ENCODE data around the gene MCF2L. TPM values are rescaled to one million over a fixed set of nuclear protein-coding genes. Genes with fewer than 3 reads are reported as not detected.

Gene MCF2L
- total RNA-seq, 1 donor from 2014 or later = under 0.01 TPM

GRCh38 chr13:113043001-113043630 is 74.1 kb downstream of the MCF2L start:
- FAIRE-seq (no peak), DNase-seq (ENCODE audit: low read depth) (no peak)
- H3K36me3 ChIP-seq (ENCODE audit: control insufficient read depth, insufficient read depth, low read length) = no peaks in the 10 kb centered on the region
- TF ChIP-seq CTCF (IDR thresholded peaks at IDR 0.05; ENCODE audit: insufficient read depth, low read length, severe bottlenecking) = no peak
- H3K27me3 ChIP-seq (ENCODE audit: control insufficient read depth, insufficient read depth, low read length) = no peaks in the 10 kb centered on the region
- H3K4me3 ChIP-seq (ENCODE audit: low read depth, low read length) = no peak overlapping the region

- TF ChIP-seq CTCF (IDR thresholded peaks at IDR 0.05; ENCODE audit: insufficient read depth, low read length, severe bottlenecking) = no peak
- Histone ChIP-seq H3K36me3 (ENCODE audit: control insufficient read depth, insufficient read depth, low read length) (no peaks in the 10 kb centered on the region), H3K27me3 (ENCODE audit: control insufficient read depth, insufficient read depth, low read length) (no peaks in the 10 kb centered on the region), H3K4me3 (ENCODE audit: low read depth, low read length) (no peak overlapping the region)
- no peak for DNase-seq (ENCODE audit: low read depth)
- no peak for FAIRE-seq
Observed at GRCh38 chr13:113043931-113044330, 74.9 kb downstream of the MCF2L start.

GRCh38 chr13:113044391-113045114 is 75.5 kb downstream of the MCF2L start:
- Histone ChIP-seq H3K36me3 (ENCODE audit: control insufficient read depth, insufficient read depth, low read length) (no peaks in the 10 kb centered on the region), H3K27me3 (ENCODE audit: control insufficient read depth, insufficient read depth, low read length) (no peaks in the 10 kb centered on the region), H3K4me3 (ENCODE audit: low read depth, low read length) (no peak overlapping the region)
- no peak for TF ChIP-seq CTCF (IDR thresholded peaks at IDR 0.05; ENCODE audit: insufficient read depth, low read length, severe bottlenecking)
- DNase-seq (ENCODE audit: low read depth) = no peak
- no peak for FAIRE-seq

GRCh38 chr13:113045251-113046127 is 76.5 kb downstream of the MCF2L start:
- DNase-seq (ENCODE audit: low read depth) (no peak), FAIRE-seq (no peak)
- Histone ChIP-seq H3K27me3 (ENCODE audit: control insufficient read depth, insufficient read depth, low read length) (no peaks in the 10 kb centered on the region), H3K36me3 (ENCODE audit: control insufficient read depth, insufficient read depth, low read length) (no peaks in the 10 kb centered on the region), H3K4me3 (ENCODE audit: low read depth, low read length) (no peak overlapping the region)
- no peak for TF ChIP-seq CTCF (IDR thresholded peaks at IDR 0.05; ENCODE audit: insufficient read depth, low read length, severe bottlenecking)

- FAIRE-seq = no peak
- Histone ChIP-seq H3K36me3 (ENCODE audit: control insufficient read depth, insufficient read depth, low read length) (no peaks in the 10 kb centered on the region), H3K4me3 (ENCODE audit: low read depth, low read length) (no peak overlapping the region), H3K27me3 (ENCODE audit: control insufficient read depth, insufficient read depth, low read length) (no peaks in the 10 kb centered on the region)
- no peak for TF ChIP-seq CTCF (IDR thresholded peaks at IDR 0.05; ENCODE audit: insufficient read depth, low read length, severe bottlenecking)
- no peak for DNase-seq (ENCODE audit: low read depth)
Observed at GRCh38 chr13:113046128-113046882, 77.3 kb downstream of the MCF2L start.
